A172 (cell line): Measurements from ENCODE around the gene LCN2. TPM values are rescaled to one million over a fixed set of nuclear protein-coding genes. Genes with fewer than 3 reads are reported as not detected.
"Not testable (repeated sequence)": the region's sequence is repeated elsewhere in the genome, so short reads cannot be mapped to it uniquely, and the experiment has no call there.

Experiments
- DNase-seq: peaks from one replicate; pipeline ENCODE4 v3.0.0-alpha.2; 2015; ENCODE audit warnings: low spot score
- total RNA-seq: library from RNA; depleted of rRNA; stranded (reverse); fragments of >200 nt; shearing (Covaris generic); gene quantifications from 2 replicates; pipeline ENCODE4 v1.2.3, GENCODE V29; 2014

LCN2 gene
- total RNA-seq, 1 experiment from 2014 or later = 0.14 TPM

DNA sequence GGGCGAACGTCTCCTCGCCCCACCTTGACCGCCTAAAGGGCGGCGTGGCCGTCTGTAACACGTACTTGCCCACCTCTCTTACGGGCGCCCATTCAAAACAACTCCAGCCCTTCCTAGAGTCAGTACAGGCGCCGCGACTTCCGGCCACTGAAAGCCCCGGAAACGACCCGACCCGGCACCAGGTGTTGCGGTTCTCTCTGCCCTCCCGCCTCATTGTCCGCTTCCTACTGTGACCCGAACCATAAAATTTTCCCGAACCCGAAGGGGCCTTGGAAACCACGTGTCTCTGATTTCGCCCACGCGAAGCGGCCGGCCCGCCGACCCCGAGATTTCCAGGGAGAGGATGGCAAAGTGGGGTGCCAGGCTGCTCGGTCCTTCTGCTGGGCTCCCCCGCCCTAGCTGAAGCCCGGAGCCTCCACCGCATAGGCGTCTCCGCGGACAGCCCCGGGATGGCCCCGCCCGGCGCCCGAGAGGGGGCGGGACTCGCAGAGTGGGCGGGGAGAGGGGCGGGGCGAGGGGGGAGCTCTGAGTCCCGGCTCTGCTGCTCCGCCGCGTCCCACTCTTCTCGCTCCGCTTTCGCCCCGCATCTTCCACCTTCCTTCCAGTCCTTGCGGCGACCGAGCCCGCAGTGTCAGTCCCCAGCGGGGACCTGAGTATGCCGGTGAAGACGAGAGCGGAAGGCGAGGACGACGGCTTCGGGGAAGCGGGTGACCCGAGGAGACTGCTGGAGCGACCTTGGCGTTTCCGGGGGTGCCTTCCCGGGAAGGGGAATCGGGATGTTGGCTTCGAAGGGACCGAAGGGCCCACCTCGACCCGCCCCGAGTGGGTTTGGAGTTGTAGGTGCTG lies 21.0 kb upstream of the LCN2 start:
- peak; percentile 90 for DNase-seq

DNA sequence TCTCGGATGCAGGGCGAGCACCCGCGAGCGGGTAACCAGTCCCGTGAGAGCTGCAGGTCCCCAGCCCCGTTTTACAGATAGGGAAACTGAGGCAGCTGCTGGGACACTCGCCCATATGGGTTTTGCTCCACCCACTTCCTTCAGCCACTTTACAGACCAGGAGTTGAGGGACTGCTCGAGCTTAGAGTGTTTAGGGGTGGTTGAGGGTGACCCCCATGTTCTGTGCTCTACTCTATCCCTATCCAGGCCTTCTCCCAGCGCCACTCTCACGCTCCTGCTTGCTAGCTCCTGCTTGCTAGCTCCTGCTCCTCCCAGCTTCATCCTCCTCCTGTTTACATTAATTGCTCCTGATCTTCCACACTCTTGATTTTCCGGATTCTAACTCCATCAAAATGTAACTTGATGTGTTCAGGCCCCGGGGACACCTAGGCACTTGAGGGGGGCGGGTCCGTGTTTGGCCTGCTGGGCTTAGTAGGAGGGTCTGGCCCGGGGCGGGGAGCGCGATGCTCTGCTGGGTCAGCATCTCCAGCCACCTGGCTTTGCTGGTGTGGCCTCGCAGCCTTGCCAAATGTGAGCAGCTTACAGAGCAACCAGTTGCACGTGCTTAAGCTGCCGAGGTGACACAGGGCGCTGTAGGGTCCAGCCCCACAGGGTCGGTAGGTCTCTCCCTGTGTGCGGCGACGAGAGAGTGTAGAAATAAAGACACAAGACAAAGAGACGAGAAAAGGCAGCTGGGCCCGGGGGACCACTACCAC lies 20.2 kb upstream of the LCN2 start:
- DNase-seq = no peak

DNA sequence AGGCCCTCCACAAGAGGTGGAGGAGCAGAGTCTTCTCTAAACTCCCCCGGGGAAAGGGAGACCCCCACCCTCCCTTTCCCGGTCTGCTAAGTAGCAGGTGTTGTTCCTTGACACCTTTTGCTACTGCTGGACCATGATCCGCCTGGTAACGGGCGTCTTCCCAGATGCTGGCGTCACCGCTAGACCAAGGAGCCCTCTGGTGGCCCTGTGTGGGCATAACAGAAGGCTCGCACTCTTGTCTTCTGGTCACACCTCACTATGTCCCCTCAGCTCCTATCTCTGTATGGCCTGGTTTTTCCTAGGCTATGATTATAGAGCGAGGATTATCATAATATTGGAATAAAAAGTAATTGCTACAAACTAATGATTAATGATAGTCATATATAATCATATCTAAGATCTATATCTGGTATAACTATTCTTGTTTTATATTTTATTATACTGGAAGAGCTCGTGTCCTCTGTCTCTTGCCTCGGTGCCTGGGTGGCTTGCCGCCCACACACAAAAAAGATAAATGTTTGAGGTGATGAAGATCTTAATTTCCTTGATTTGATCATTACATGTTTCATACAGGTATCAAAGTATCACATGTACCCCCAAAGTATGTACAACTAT lies 19.2 kb upstream of the LCN2 start:
- not testable (repeated sequence) for DNase-seq

DNA sequence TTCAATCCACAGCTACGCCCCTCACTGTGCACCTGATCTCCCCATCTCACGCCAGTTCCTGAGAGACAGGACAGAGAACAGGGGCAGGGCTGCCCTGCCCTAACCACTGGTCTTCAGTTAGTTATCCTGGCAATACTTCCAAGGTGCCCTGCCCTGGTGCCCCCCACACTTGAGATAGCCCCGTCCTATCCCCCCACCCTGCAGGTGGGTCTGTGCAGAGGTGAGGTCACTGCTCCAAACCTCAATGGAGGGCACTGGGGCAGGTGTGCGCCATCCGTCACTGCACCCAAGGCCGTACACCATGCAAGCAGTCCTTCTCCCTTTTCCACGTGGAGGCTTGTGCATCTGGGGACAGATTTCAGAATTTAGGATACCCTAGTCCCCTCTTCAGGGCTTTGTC lies 18.6 kb upstream of the LCN2 start:
- DNase-seq = not testable (repeated sequence)

DNA sequence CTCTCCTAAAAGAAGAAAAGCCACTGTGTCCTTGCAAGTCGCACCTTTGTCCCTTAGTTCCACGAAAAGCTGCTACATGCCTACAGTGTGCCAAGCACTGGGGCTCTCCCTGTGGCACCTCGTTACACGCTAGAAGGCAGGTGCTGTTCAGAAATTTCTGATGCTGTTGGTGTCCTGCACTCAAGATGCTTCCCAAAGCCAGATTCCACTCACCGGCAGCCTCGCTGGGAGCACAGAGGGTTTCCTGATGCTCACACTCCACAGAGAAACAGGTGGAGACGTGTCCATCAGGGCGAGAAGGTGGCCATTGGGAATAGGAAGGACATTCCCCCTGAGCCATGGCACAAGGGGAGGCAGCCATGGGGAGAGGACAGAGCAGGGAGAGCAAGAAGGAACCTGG lies 17.9 kb upstream of the LCN2 start:
- not testable (repeated sequence) for DNase-seq

DNA sequence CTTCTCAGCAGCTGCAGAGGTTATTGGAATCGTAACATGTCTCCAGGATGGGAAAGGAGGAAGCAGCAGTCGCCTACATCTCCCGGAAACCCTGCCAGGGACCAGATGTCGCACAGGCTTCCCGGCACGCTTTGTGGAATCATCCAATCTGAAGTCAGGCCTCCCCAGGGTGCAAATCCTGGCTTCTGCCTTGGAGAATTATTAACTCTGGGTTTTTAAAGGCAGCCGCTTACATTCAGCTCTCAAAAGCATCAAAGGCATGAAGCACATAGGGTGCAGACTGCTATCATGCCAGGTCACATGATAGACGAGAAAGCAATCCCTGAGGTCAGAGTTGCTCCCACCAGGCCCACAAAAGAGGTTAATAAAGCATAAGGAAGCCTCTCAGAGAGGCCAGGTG lies 17.1 kb upstream of the LCN2 start:
- not testable (repeated sequence) for DNase-seq

DNA sequence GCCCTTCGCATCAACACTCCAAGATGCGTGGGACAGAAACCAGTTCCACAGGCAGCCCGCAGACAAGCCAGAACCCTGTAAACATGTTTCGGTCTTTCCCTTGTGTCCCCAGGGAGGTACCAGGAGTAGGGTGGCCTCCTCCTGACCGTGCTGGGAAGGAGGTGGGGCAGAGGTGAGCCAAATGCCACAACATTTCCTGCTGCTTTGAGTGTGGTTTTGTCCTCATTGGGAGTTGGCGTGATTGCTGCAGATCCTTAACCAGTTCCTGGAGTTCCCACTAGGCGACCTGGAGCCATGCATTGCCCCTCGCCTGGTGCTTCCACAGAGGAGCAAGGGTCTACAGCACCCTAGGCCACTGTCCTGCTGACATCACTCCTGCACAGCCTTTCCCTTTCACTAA lies 13.7 kb upstream of the LCN2 start:
- DNase-seq = not testable (repeated sequence)

DNA sequence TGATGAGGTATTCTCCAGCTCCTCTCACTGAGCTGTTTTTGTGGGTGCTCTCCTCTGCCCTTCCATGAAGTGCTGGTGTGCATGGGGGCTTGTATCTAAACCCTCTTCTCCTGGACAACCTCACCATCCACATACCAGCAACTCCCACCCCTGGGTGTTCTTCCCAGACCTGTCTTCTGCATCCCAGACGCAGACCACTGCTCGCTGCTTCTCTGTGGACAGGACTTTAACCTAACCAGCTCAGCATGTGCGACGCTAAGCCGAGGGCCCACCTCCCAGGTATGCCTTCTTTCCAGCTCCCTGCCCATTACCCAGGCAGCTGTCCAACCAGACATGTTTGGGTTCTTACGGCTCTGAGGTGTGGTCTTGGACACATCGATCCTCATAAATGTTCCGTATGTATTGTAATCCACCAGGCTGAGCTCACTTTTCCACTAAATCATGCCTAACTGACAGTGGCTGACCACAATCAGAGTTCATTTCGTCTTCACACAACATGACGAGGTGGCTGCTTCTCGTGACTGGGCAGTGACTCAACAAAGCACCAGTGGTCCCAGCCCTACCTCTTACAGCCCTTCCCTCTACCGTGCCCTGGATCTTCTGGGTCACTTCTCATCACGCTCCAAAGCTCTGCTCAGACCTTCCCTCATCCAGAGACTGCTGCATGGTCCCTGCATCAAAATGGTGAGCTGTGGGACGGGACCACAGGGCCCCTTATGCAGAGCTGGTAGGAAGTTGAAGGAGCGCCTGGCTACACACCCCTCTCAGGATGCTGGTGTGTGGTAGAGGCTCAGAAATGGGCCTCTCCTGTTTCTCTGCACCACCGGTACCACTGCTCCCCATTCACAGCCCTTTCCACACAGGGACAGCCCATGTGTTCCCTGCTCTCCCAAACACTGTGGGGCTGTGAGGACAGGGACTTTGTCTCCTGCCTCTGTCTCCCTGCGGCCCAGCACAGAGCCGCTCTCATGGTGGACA lies 12.1 kb upstream of the LCN2 start:
- peak; percentile 95 for DNase-seq

DNA sequence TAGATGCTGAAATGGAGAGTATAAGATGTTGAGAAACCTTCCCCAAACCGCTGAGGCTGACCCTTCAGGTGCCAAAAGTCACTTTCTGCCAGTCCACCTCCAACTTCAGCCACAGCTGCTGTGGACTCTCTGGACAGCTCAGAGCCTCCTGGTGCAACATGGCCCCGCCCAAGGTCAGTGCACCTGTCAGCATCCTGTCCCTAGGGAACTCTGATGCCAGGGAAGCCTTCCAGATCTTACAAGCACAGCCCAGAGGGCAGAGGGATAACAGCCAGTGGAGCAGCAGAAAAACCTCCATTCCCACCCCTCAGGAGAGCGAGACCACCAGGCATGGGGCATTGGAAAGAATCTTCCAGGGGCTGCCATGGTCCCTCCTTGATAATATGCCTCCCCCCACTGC lies 11.3 kb upstream of the LCN2 start:
- DNase-seq = peak; percentile 61

DNA sequence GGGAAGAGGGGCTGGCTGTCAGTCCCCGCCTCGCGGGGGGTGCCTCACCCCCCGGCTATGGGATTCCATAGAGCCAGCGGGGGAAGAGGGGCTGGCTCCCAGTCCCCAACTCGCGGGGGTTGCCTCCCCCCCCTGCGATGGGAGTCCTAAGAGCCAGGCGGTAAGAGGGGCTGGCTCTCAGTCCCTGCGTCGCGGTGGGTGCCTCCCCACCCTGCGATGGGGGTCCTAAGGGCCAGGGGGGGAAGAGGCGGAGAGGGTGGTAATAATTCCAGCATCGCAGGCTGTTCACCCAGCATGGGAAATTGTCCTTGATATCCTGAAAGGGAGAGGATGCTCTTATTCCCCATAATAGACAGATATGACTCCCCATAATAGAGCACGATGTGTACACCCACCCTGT lies 9.6 kb upstream of the LCN2 start:
- DNase-seq = no peak

DNA sequence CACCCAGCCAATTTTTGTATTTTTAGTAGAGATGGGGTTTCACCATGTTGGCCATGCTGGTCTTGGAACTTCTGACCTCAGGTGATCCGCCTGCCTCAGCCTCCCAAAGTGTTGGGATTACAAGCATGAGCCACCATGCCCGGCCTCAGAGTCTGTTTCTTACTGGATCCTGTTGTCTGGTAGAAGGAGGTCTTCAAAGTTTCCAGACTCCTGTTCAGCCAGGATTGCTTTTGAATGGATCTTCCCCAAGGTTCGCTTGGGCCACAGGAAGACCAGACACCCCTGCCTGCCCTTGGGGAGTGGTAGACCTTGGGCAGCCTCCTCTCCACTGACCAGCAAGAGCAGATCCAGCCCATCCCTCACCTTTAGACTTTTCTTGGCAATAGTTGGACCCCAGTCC lies 7.6 kb upstream of the LCN2 start:
- no peak for DNase-seq

DNA sequence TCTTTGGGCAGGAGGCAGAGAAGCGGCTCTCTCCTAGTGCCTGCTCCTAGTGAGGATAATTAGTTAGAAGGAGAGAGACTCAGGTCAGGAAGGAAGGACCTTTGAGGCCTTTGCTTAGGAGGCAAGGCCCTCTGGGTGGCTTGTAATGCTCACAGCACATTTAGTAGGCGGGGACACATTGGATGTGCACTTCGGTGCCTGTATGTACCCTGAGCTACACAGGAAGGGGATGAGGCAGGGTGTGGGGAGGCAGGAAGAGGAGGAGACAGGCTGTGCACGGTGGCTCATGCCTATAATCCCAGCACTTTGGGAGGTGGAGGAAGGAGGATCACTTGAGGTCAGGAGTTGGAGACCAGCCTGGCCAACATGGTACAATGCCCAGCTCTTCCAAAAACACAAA lies 7.2 kb upstream of the LCN2 start:
- DNase-seq = no peak

DNA sequence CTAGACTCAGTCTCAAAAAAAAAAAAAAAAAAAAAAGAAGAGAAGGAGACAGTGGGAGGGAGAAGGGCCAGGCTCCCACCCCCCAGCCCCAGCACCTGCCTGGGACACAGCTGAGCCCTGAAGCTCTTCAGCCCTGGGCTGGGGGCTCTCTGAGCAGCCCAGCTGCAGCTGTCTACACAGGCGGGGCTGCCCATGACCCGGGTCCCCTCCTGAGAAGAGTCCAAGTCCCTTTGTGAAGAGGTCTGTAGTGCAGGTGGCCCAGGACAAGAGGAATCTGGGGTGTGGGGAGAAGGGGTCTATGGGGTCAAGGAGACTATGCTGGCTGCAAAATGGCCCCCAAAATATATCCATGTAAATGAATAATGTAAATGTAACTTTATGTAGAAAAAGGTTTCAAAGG lies 6.7 kb upstream of the LCN2 start:
- no peak for DNase-seq

DNA sequence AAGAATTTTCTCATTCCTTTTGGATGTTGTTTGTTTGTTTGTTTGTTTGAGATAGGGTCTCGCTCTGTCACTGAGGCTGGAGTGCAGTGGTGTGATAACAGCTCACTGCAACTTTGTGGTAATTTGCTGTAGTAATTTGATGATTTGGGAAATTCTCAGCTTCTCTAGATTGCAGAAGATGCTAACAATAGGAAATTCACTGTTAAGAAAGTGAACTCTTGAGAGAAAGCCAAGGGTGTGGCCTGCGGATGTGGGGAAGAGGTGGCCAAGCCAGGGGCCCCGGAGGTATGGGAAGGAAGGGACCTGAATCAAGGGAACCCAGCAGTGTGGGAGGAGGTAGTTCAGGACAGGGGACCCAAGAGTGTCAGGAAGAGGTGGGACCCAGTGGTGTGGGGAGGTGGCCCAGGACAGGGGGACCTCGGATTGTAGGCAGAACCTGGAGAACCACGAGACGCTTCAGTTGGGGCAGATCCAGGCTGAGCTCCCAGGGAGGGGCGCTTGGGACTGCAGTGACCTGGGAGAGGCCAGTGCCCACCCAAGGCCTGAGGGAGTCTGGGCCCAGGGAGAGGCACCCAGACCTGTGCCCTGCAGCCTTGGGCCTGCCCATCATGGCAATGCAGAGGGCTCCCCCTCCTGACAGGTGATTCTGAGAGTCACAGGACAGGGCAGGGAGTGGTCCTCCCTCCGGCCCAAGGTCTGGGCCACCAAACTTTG lies 5.6 kb upstream of the LCN2 start:
- no peak for DNase-seq

DNA sequence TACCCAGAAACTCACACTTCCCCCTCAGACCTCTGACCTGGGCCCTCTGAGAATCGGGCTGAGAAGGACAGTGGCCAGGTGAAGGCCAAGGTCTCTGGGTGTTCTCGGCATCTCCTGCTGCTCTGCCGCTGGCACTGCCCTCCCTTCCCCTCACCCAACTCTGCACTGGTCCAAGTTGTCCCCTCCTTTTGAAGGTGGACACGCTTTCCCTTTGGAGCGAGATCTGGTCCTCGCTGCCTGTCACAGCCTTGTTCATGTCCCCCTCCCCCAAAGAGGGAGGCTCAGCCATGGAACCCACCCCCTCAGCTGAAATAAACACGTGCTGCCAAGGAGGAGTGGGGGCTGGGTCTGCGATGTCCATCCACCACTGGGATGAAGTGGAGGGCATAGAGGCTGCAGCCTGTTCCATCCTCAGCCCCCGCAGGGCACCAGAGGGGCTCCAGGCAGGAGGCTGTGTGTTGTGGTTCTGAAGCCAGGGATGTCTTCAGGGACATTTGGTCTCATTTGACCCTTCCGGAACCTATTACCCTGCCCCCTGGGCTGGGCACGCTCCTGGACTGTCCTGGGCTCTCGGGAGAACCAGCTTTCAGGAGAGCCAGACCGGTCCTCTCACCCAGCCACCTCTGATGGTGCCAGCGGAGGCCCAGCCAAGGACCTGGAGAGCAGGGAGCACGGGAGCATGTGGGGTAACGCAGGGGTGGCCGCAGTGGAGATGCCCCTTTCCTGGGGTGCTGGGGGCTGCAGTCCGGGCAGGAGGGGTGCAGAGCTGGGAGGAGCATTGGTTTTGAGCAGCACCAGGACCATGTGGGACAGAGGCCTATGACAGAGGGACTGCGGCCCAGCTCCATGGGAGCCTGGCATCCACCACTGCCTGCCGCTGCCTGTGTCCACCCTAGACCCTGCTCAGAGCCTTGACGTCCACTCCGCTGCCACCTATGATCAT lies 4.7 kb upstream of the LCN2 start:
- no peak for DNase-seq

DNA sequence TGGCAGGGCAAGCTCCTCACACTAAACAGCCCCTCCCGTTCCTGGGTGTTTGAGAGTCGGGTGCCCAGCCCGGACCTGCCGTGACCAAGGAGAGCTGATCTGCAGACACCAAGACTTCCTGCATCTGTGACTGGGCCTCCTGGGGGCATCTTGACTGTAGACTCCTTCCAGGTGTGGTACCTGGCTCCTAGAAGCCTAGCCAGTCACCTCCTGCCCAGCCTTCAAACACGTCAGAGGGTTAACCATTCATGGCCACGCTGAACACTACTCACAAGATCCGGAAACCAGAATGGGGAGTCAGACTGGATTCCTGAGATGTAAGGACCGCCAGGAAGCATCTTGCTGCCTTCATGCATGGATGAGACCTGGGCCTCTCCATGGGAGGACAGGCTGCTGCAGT lies 3.7 kb upstream of the LCN2 start:
- DNase-seq = no peak

DNA sequence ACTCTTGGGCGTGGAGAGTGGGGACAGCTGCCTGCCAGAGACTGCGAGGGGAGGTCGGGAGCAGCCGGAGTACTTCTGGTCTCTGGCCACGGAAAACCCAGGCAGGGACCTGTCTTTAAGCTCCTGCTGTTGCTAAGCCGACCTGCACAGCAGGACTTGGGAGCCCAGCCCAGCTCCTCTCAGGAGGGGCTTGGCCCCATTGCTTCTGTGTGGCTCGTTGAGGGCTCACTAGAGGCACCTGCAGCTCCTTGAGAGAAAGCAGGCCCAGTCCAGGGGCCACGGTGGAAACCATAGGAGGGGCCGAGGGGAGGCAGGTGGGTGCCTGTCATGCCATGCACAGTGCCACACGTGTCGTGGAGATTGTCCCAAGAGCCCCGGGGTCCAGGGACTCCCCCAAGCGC lies 3.3 kb upstream of the LCN2 start:
- DNase-seq = no peak

DNA sequence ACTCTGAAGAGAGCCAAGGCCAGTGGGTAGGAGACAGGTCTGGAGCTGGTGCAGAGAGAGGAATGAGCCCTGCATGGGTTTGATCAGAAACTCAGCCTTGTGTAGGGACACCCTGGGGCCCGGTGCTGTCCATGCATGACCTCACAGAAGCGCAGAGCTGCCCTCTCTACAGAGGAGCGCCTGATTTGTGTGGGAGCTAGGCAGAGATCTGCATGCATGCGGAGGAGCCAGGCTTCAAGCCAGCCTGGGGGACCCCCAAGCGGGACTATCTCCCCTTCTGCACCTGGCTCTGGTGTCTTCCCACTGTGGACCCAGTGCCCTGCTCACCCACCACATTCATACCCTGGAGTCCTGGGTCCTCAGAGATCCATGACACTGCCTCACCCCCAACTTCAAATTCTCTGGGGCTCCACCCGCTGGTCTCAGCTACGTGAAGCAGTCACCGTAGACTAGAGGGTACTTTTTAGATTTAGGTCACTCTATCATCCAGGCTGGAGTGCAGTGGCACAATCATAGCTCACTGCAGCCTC lies 2.6 kb upstream of the LCN2 start:
- no peak for DNase-seq

DNA sequence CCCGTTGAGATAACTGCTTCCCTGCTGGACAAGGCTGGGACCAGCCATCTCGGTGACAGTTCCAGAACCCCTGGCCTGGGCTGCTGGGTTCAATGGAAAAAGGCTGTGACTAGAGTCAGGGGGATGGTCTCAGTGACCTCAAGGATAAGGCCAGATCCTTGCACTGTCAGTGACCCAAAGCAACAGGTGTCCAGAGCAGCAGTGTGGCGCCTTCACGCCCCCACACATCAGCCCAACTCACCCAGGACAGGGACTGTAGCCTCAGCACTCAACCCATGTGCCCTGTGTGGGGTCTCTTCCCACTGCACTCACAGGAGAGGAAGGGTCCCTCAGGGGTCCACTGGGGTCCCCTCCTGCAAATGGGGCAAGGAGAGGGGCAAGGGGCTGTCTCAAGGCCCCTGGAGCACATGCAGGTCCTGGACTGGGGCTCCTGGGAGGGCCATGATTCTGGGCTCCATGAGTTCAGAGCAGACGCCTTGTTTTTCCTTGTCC lies 698 bp upstream of the LCN2 start:
- no peak for DNase-seq
